ENCODE results near the gene MRTO4.

GRCh38 chr1:19273106-19273843, 21.7 kb downstream of the MRTO4 start:
- TF ChIP-seq TAF1 (IDR thresholded peaks at IDR 0.05; ENCODE audit: borderline replicate concordance, low read depth, low read length) (no peak), POLR2AphosphoS5 (IDR thresholded peaks at IDR 0.05; ENCODE audit: low read depth, low read length) (no peak), POLR2A (IDR thresholded peaks at IDR 0.05; ENCODE audit: low read depth, low read length) (no peak)

Data from GM12892 (cell line).